Neural progenitor cell (in vitro differentiated cells): ENCODE measurements around the gene STOML1.

ENCODE experiments used
- CTCF ChIP-seq: fragments of 200-600 bp; sonication (generic); IDR thresholded peaks from 2 replicates; pipeline ENCODE4 v1.5.1; 2017; ENCODE audit warnings: antibody characterized with exemption, mild to moderate bottlenecking
- EZH2 ChIP-seq: fragments of 200-600 bp; sonication (generic); IDR thresholded peaks from 2 replicates; pipeline ENCODE4 v1.6.1; 2017; ENCODE audit warnings: antibody characterized with exemption, mild to moderate bottlenecking, moderate library complexity
- EZH2phosphoT487 ChIP-seq: fragments of 200-600 bp; sonication (generic); IDR thresholded peaks from 2 replicates; pipeline ENCODE4 v1.6.1; 2017; ENCODE audit warnings: antibody characterized with exemption

GRCh38 chr15:74038707-74039655 lies 46.9 kb upstream of the STOML1 start:
- TF ChIP-seq CTCF (no peak), EZH2phosphoT487 (no peak), EZH2 (no peak)
